MG63 (cell line): Measurements from ENCODE around the gene SLC6A18. TPM values are rescaled to one million over a fixed set of nuclear protein-coding genes. Genes with fewer than 3 reads are reported as not detected.

ENCODE experiments used
- DNase-seq: peaks from one replicate; pipeline ENCODE4 v3.0.0-alpha.2; 2020
- H3K27me3 ChIP-seq: fragments of 250-450 bp; sonication (Bioruptor Pico); 2 replicates; pipeline ENCODE4 v1.5.1; 2020; ENCODE audit warnings: mild to moderate bottlenecking, moderate library complexity
- H3K36me3 ChIP-seq: fragments of 250-450 bp; sonication (Bioruptor Pico); 2 replicates; pipeline ENCODE4 v1.5.1; 2020; ENCODE audit warnings: mild to moderate bottlenecking, moderate library complexity
- H3K4me3 ChIP-seq: fragments of 250-450 bp; sonication (Bioruptor Pico); 2 replicates; pipeline ENCODE4 v1.5.1; 2020; ENCODE audit warnings: mild to moderate bottlenecking, moderate library complexity
- H3K9me3 ChIP-seq: fragments of 250-450 bp; sonication (Bioruptor Pico); 2 replicates; pipeline ENCODE4 v1.5.1; 2020; ENCODE audit warnings: mild to moderate bottlenecking, moderate library complexity
- total RNA-seq: library from RNA; depleted of rRNA; stranded (reverse); fragments of >200 nt; shearing (Covaris generic); gene quantifications from 2 replicates; pipeline ENCODE4 v1.2.3, GENCODE V29; 2014; ENCODE audit warnings: low replicate concordance; rRNA removed

Gene SLC6A18
- total RNA-seq, 1 experiment from 2014 or later, result not detected

GRCh38 chr5:1291611-1292080 is 66.5 kb downstream of the SLC6A18 start:
- Histone ChIP-seq H3K4me3 (no peak overlapping the region), H3K36me3 (no peaks in the 10 kb centered on the region), H3K27me3 (peaks cover 4% of the 10 kb centered on the region; the same call in 1 of the 2 replicates), H3K9me3 (peaks cover 2% of the 10 kb centered on the region; the same call in 1 of the 2 replicates)
- DNase-seq, result no peak

- no peak overlapping the region for H3K4me3 ChIP-seq
- H3K27me3 ChIP-seq, result peaks cover 4% of the 10 kb centered on the region; the same call in 1 of the 2 replicates
- no peaks in the 10 kb centered on the region for H3K36me3 ChIP-seq
- DNase-seq, result no peak
- peaks cover 2% of the 10 kb centered on the region; the same call in 1 of the 2 replicates for H3K9me3 ChIP-seq
These were observed 67.0 kb downstream of the SLC6A18 start for GRCh38 chr5:1292139-1292538.

DNA sequence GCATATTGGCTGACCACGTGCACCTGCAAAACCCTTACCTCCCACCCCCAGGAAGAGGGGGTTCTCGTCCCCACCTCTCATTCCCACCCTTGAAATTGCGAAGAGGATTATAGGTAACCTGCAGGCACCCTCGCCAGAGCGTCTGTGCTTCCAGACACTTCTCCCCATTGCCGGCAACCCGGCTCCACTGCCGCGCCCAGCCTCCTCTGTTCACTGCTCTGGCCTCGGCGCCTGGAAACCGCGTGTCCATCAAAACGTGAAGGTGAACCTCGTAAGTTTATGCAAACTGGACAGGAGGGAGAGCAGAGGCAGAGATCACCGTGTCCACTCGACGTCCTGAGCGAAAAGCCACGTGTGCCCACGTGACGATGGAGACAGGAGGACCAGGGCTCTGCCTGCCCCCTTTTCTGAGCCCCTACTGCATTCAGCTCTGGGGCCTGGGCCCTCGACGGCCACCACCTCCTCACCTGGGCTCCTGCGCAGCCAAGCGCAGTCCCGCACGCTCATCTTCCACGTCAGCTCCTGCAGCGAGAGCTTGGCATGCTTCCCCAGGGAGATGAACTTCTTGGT is 67.8 kb downstream of the SLC6A18 start:
- Histone ChIP-seq H3K4me3 (no peak overlapping the region), H3K27me3 (peaks cover 4% of the 10 kb centered on the region; the same call in 1 of the 2 replicates), H3K36me3 (no peaks in the 10 kb centered on the region), H3K9me3 (peaks cover 2% of the 10 kb centered on the region; the same call in 1 of the 2 replicates)
- no peak for DNase-seq

DNA sequence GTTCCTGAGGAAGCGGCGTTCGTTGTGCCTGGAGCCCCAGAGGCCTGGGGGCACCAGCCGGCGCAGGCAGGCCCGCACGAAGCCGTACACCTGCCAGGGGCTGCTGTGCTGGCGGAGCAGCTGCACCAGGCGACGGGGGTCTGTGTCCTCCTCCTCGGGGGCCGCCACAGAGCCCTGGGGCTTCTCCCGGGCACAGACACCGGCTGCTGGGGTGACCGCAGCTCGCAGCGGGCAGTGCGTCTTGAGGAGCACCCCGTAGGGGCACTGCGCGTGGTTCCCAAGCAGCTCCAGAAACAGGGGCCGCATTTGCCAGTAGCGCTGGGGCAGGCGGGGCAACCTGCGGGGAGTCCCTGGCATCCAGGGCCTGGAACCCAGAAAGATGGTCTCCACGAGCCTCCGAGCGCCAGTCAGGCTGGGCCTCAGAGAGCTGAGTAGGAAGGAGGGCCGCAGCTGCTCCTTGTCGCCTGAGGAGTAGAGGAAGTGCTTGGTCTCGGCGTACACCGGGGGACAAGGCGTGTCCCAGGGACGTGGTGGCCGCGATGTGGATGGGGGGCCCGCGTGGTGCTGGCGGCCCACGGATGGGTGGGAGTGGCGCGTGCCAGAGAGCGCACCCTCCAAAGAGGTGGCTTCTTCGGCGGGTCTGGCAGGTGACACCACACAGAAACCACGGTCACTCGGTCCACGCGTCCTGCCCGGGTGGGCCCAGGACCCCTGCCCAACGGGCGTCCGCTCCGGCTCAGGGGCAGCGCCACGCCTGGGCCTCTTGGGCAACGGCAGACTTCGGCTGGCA is 68.4 kb downstream of the SLC6A18 start:
- no peak overlapping the region for H3K4me3 ChIP-seq
- no peak for DNase-seq
- no peaks in the 10 kb centered on the region for H3K36me3 ChIP-seq
- H3K27me3 ChIP-seq, result peaks cover 4% of the 10 kb centered on the region; the same call in 1 of the 2 replicates
- 0 out of 2 replicates have a peak, but pooled peaks cover 1% of the 10 kb centered on the region for H3K9me3 ChIP-seq

- no peaks in the 10 kb centered on the region for H3K9me3 ChIP-seq
- peak overlapping the region; percentile 29 for H3K4me3 ChIP-seq
- peaks cover 4% of the 10 kb centered on the region; the same call in 1 of the 2 replicates for H3K27me3 ChIP-seq
- no peaks in the 10 kb centered on the region for H3K36me3 ChIP-seq
- DNase-seq, result no peak
These were observed 69.1 kb downstream of the SLC6A18 start for GRCh38 chr5:1294206-1294834.

DNA sequence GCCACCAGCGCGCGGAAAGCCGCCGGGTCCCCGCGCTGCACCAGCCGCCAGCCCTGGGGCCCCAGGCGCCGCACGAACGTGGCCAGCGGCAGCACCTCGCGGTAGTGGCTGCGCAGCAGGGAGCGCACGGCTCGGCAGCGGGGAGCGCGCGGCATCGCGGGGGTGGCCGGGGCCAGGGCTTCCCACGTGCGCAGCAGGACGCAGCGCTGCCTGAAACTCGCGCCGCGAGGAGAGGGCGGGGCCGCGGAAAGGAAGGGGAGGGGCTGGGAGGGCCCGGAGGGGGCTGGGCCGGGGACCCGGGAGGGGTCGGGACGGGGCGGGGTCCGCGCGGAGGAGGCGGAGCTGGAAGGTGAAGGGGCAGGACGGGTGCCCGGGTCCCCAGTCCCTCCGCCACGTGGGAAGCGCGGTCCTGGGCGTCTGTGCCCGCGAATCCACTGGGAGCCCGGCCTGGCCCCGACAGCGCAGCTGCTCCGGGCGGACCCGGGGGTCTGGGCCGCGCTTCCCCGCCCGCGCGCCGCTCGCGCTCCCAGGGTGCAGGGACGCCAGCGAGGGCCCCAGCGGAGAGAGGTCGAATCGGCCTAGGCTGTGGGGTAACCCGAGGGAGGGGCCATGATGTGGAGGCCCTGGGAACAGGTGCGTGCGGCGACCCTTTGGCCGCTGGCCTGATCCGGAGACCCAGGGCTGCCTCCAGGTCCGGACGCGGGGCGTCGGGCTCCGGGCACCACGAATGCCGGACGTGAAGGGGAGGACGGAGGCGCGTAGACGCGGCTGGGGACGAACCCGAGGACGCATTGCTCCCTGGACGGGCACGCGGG is 69.9 kb downstream of the SLC6A18 start, which contains the start of gene TERT:
Gene TERT, minus strand, starts transcription at position 234 of the 815 bp plus-strand sequence. Its CDS starts 79 bp downstream, at position 155.
- Histone ChIP-seq H3K9me3 (no peaks in the 10 kb centered on the region), H3K4me3 (peak within 1 kb of the TSS; percentile 29), H3K36me3 (no peaks in the 10 kb centered on the region), H3K27me3 (peaks cover 4% of the 10 kb centered on the region; the same call in 1 of the 2 replicates)
- DNase-seq, result peak; percentile 64

GRCh38 chr5:1295650-1296037 is 70.5 kb downstream of the SLC6A18 start:
- Histone ChIP-seq H3K36me3 (no peaks in the 10 kb centered on the region), H3K4me3 (no peak overlapping the region), H3K27me3 (peaks cover 4% of the 10 kb centered on the region; the same call in 1 of the 2 replicates), H3K9me3 (no peaks in the 10 kb centered on the region)
- no peak for DNase-seq

Other genes with a start within 250 kb of the SLC6A18 start
- 3.4 and 5.7 TPM in 2 replicates for gene NKD2, start 216.6 kb upstream of the SLC6A18 start, total RNA-seq
- gene SLC12A7, start 113.3 kb upstream of the SLC6A18 start, total RNA-seq, result 28.1 and 39.7 TPM in 2 replicates
- gene SLC6A19, start 23.8 kb upstream of the SLC6A18 start, total RNA-seq, result not detected in 2 replicates
- 0.72 and 2.4 TPM in 2 replicates for gene TERT, start 69.7 kb downstream of the SLC6A18 start, total RNA-seq
- 543 and 925 TPM in 2 replicates for gene CLPTM1L, start 119.7 kb downstream of the SLC6A18 start, total RNA-seq
- gene SLC6A3, start 220.1 kb downstream of the SLC6A18 start, total RNA-seq, result not detected in 2 replicates